DOHH2 (cell line): ENCODE results near the gene FGD4.

Source experiments
- H3F3A ChIP-seq: fragments of 200-600 bp; sonication (generic), shearing (Covaris generic); 2 replicates; pipeline ENCODE4 v1.6.0; 2016; ENCODE audit warnings: antibody characterized with exemption, mild to moderate bottlenecking; ENCODE audit not compliant: control insufficient read depth, insufficient read depth
- H3K27ac ChIP-seq: fragments of 200-600 bp; sonication (generic); 2 replicates; pipeline ENCODE4 v1.5.1; 2014; ENCODE audit warnings: low read depth, mild to moderate bottlenecking, low read length, moderate library complexity
- H3K27me3 ChIP-seq: fragments of 200-600 bp; sonication (generic); 2 replicates; pipeline ENCODE4 v1.6.1; 2014; ENCODE audit warnings: mild to moderate bottlenecking, low read length, mixed read lengths; ENCODE audit not compliant: control insufficient read depth
- H3K36me3 ChIP-seq: fragments of 200-600 bp; sonication (generic); 2 replicates; pipeline ENCODE4 v1.6.1; 2014; ENCODE audit warnings: mild to moderate bottlenecking, low read length, moderate library complexity, mixed read lengths; ENCODE audit not compliant: control insufficient read depth
- H3K4me1 ChIP-seq: fragments of 200-600 bp; sonication (generic); 2 replicates; pipeline ENCODE4 v1.6.1; 2014; ENCODE audit warnings: mild to moderate bottlenecking, low read length, mixed read lengths; ENCODE audit not compliant: control insufficient read depth
- H3K4me2 ChIP-seq: fragments of 200-600 bp; sonication (generic); 2 replicates; pipeline ENCODE4 v1.6.0; 2014; ENCODE audit warnings: mild to moderate bottlenecking, low read length, moderate library complexity
- H3K4me3 ChIP-seq: fragments of 200-600 bp; sonication (generic); 2 replicates; pipeline ENCODE4 v1.5.1; 2014; ENCODE audit warnings: mild to moderate bottlenecking, low read length, mixed read lengths
- H3K79me2 ChIP-seq: fragments of 200-600 bp; sonication (generic); 2 replicates; pipeline ENCODE4 v1.6.1; 2014; ENCODE audit warnings: mild to moderate bottlenecking, low read length, mixed read lengths; ENCODE audit not compliant: control insufficient read depth
- H3K9me2 ChIP-seq: fragments of 200-600 bp; sonication (generic); replicated peaks from 2 replicates; pipeline ENCODE4 v1.6.1; 2014; ENCODE audit warnings: mild to moderate bottlenecking, low read length, mixed read lengths; ENCODE audit not compliant: control insufficient read depth
- H3K9me3 ChIP-seq: fragments of 200-600 bp; sonication (generic); 2 replicates; pipeline ENCODE4 v1.6.1; 2014; ENCODE audit warnings: antibody characterized with exemption, low read length, mixed read lengths; ENCODE audit not compliant: control insufficient read depth, insufficient read depth
- H4K20me1 ChIP-seq: fragments of 200-600 bp; sonication (generic); 2 replicates; pipeline ENCODE4 v1.6.0; 2014; ENCODE audit warnings: low read depth, mild to moderate bottlenecking, antibody characterized with exemption, low read length, moderate library complexity; ENCODE audit not compliant: control insufficient read depth, insufficient read depth
- EZH2phosphoT487 ChIP-seq: fragments of 200-600 bp; sonication (generic); IDR thresholded peaks from 2 replicates; pipeline ENCODE4 v1.6.1; 2017; ENCODE audit warnings: borderline replicate concordance, mild to moderate bottlenecking, antibody characterized with exemption, low read length, moderate library complexity, mixed read lengths
- TF ChIP-seq, protein P1 (sequence below): fragments of 200-600 bp; sonication (generic); IDR thresholded peaks from one replicate; pipeline ENCODE4 v1.5.1; 2014; ENCODE audit warnings: antibody characterized with exemption, mild to moderate bottlenecking, low read depth, low read length; ENCODE audit not compliant: poor library complexity, severe bottlenecking

FGD4 gene

DNA sequence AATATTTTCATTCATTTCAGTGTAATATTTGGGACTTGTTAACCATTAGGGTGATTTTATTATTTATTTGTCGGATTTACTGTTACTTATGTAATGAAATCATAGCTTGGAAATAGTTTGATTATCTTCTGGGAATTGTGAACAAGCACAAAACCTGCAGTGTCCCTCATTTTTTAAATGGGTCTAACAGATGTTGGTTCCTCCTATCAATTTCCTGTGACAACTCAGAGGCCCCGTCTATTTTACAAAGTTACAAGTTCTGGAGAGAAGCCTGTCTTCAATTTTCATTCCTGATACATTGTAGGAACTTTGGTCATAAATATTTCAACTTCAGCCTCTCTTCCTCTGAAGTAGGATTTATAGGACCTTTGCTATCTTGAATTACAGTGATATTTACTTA lies 178.0 kb downstream of the FGD4 start:
- no peak overlapping the region for H3K27ac ChIP-seq
- H3K9me3 ChIP-seq: no peaks in the 10 kb centered on the region
- no peaks in the 10 kb centered on the region for H3K27me3 ChIP-seq
- H3K4me3 ChIP-seq: no peak overlapping the region
- no peaks in the 10 kb centered on the region for H3K79me2 ChIP-seq
- no peak overlapping the region for H3K4me2 ChIP-seq
- H3K4me1 ChIP-seq: no peaks in the 10 kb centered on the region
- H3K9me2 ChIP-seq: no peaks in the 10 kb centered on the region
- H4K20me1 ChIP-seq: no peaks in the 10 kb centered on the region
- peaks cover 18% of the 10 kb centered on the region for H3K36me3 ChIP-seq
- TF ChIP-seq, protein P1, sequence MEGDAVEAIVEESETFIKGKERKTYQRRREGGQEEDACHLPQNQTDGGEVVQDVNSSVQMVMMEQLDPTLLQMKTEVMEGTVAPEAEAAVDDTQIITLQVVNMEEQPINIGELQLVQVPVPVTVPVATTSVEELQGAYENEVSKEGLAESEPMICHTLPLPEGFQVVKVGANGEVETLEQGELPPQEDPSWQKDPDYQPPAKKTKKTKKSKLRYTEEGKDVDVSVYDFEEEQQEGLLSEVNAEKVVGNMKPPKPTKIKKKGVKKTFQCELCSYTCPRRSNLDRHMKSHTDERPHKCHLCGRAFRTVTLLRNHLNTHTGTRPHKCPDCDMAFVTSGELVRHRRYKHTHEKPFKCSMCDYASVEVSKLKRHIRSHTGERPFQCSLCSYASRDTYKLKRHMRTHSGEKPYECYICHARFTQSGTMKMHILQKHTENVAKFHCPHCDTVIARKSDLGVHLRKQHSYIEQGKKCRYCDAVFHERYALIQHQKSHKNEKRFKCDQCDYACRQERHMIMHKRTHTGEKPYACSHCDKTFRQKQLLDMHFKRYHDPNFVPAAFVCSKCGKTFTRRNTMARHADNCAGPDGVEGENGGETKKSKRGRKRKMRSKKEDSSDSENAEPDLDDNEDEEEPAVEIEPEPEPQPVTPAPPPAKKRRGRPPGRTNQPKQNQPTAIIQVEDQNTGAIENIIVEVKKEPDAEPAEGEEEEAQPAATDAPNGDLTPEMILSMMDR: no peak
- TF ChIP-seq EZH2phosphoT487: no peak
- H3F3A ChIP-seq: no peaks in the 10 kb centered on the region

DNA sequence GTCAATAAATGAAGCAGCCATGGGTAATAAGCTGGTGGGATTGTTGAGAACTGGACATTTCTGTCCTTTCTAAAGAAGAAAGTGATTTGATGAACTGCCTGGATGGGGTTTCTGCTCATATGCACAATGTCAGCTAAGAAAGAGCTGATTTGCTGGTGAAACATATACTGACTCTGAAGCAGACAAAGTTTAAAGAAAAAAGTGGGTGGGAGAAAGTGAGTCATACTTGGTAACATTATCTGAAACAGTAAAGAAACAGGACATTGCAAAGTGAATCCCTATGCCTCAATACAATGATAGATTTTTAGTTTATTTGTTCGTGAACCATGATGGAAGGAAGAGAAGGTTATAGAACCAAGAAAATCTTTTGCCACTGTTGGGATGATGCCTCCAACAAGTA lies 184.2 kb downstream of the FGD4 start:
- no peaks in the 10 kb centered on the region for H4K20me1 ChIP-seq
- H3K27me3 ChIP-seq: no peaks in the 10 kb centered on the region
- H3K27ac ChIP-seq: no peak overlapping the region
- peaks cover 13% of the 10 kb centered on the region; the same call in 1 of the 2 replicates for H3K36me3 ChIP-seq
- no peaks in the 10 kb centered on the region for H3K9me3 ChIP-seq
- no peak overlapping the region for H3K4me2 ChIP-seq
- H3K4me1 ChIP-seq: peaks cover 27% of the 10 kb centered on the region
- H3F3A ChIP-seq: no peaks in the 10 kb centered on the region
- no peaks in the 10 kb centered on the region for H3K79me2 ChIP-seq
- H3K4me3 ChIP-seq: no peak overlapping the region
- TF ChIP-seq, protein P1: no peak
- no peak for TF ChIP-seq EZH2phosphoT487
- no peaks in the 10 kb centered on the region for H3K9me2 ChIP-seq

DNA sequence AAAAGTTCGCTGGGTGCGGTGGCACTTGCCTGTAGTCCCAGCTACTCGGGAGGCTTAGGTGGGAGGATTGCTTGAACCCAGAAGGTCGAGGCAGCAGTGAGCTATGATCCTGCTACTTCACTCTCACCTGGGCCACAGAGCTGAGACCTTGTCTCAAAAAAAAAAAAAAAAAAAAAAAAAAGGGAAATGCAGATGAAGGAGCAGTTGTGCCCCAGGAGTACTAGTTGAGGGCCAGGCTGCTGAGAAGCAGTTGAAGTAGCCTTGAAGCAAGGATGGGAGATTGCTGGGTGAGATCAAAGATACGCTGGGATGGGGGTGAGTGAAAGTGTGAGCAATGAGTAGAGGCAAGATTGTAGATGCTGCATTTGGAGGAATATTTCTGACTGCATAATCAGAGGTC lies 186.3 kb downstream of the FGD4 start:
- Histone ChIP-seq H3K79me2 (no peaks in the 10 kb centered on the region), H4K20me1 (no peaks in the 10 kb centered on the region), H3K36me3 (peaks cover 13% of the 10 kb centered on the region; the same call in 1 of the 2 replicates), H3K4me1 (peaks cover 27% of the 10 kb centered on the region), H3K4me3 (no peak overlapping the region), H3F3A (no peaks in the 10 kb centered on the region), H3K27me3 (no peaks in the 10 kb centered on the region), H3K9me3 (no peaks in the 10 kb centered on the region), H3K9me2 (no peaks in the 10 kb centered on the region), H3K4me2 (peak overlapping the region; percentile 25), H3K27ac (peak overlapping the region; percentile 15)
- TF ChIP-seq, protein P1: no peak
- TF ChIP-seq EZH2phosphoT487: no peak

DNA sequence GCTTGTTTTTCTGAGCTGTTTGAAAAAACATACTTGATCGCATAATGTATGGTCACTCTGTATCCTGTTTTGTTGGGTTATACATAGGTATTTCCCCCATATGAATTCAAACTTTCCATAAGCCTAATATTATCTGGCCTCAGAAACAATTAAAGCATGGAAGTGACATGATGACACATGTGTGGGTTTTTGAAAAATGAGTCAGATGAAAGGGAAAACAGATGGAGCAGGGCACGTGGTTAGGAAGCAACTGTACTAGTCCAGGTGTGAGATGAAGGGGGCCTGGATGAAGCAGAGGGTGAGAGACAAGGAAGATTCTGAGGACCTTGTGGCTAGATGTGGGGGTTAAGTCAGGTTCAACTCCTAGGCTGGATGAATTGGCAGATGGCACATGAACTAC lies 187.0 kb downstream of the FGD4 start:
- Histone ChIP-seq H3K4me3 (0 out of 2 replicates have a peak overlapping the region, but pooled peaks have one; percentile 1), H3F3A (no peaks in the 10 kb centered on the region), H3K9me2 (no peaks in the 10 kb centered on the region), H4K20me1 (no peaks in the 10 kb centered on the region), H3K4me1 (peaks cover 27% of the 10 kb centered on the region), H3K27ac (peak overlapping the region; percentile 16), H3K9me3 (no peaks in the 10 kb centered on the region), H3K27me3 (no peaks in the 10 kb centered on the region), H3K4me2 (peak overlapping the region; percentile 25), H3K79me2 (no peaks in the 10 kb centered on the region), H3K36me3 (peaks cover 13% of the 10 kb centered on the region; the same call in 1 of the 2 replicates)
- no peak for TF ChIP-seq EZH2phosphoT487
- TF ChIP-seq, protein P1: no peak
